M059J (cell line): Measurements from ENCODE around the gene ZC3HAV1L. TPM values are rescaled to one million over a fixed set of nuclear protein-coding genes. Genes with fewer than 3 reads are reported as not detected.
"Not testable (repeated sequence)": the region's sequence is repeated elsewhere in the genome, so short reads cannot be mapped to it uniquely, and the experiment has no call there.

Experiments
- DNase-seq: peaks from one replicate; pipeline ENCODE4 v3.0.0-alpha.2; 2012; ENCODE audit warnings: low read depth
- total RNA-seq: library from RNA; depleted of rRNA; stranded (reverse); fragments of >200 nt; shearing (Covaris generic); gene quantifications from 2 replicates; pipeline ENCODE4 v1.2.3, GENCODE V29; 2014

ZC3HAV1L gene
- total RNA-seq, 1 experiment from 2014 or later: 4.6 TPM

- peak; percentile 42 for DNase-seq
Observed at GRCh38 chr7:139054101-139054500, 18.3 kb upstream of the ZC3HAV1L start.

GRCh38 chr7:139051655-139052054 is 15.8 kb upstream of the ZC3HAV1L start:
- no peak for DNase-seq

DNA sequence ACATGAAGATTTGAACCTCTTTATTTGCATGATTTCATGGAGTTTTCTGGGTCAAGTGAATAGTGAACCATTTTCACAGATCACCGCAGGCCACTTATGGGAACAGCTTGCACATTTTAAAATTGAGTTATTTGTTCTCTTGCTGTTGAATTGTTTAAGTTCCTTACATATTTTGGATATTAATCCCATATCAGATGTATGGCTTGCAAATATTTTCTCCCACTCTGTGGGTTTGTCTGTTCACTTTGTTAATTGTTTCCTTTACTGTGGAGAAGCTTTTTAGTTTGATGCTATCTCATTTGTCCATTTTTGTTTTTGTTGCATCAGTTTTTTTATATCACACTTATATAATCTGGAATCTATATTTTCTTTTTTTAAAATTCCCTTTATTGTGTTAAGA is 14.1 kb upstream of the ZC3HAV1L start:
- no peak for DNase-seq

DNA sequence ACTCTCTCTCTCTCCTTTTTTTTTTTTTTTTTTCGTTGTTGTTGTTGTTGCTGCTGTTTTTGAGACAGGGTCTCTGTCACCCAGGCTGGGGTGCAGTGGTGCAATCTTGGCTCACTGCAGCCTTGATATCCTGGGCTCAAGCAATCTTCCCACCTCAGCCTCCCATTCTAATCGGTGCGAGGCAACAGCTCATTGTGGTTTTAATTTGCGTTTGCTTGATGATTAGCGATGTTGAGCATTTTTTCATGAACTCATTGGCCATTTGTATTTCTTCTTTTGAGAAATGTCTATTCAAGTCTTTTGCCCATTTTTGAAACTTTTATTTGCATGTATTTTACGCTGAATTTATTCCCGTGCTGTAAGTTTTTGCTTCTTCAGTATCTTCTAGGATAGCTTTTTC is 13.3 kb upstream of the ZC3HAV1L start:
- DNase-seq: no peak

GRCh38 chr7:139047970-139048369 is 12.1 kb upstream of the ZC3HAV1L start:
- DNase-seq: no peak

DNA sequence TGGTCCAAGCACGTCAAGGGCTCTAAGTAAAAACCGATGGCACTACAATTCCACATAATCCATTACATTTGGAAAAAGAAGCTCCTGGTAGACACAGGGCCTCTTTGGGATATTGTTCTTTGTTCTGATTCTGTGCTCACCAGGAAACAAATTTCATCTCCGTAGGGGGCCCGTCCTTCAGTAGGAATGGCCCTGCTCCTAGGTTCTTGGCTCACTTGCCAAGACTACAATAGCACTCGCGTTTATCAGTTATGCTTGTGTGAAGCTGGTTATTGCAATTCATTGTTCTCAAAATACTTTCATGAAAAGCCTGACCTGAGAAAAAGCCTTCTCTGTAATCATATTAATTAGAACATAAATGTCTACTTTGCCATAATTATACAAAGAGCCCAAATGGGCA is 10.3 kb upstream of the ZC3HAV1L start:
- no peak for DNase-seq

DNA sequence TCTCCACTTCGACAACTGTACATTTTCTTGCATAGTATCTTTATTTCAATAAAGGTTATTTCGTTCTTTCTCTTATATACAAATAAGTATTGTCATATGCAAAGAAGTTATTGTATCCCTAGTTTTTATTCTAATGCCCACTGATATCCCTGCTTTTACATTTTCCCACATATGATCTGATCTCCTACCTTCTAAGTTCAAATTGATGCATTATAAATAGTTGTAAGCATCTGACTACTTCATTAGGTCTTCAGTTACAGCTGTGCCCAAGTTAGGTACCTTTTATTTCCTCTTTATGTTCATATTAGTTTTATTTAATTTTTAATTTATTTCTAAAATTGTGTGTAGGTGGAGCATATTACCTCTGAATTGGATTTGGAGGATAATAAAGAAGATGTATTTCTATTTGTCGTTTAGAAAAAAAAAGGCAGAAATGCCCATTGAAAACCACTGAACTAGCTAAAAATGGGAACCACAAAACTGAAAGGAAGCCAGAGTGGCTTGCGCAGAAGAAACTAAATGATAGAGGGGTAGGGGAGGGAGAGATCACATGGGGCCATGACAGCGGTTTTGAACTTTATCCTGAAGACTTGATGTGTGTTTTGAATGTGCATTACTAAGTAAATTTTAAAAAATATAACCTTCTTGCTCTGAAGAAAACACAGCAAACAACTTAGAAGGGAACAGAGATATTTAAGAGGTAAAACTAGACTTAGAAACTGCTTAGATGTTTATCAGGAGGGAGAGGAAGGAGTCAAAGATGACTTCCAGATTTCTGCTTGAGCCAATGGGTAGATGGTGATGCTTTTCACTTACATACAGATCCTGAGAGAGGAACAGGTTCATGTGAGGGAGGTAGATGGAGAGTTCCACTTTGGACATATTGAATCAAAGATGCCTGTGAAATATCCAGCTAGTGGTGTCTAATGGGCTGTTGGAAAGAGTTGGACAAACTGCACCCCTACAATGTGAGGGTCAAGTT is 9.3 kb upstream of the ZC3HAV1L start:
- DNase-seq: no peak

DNA sequence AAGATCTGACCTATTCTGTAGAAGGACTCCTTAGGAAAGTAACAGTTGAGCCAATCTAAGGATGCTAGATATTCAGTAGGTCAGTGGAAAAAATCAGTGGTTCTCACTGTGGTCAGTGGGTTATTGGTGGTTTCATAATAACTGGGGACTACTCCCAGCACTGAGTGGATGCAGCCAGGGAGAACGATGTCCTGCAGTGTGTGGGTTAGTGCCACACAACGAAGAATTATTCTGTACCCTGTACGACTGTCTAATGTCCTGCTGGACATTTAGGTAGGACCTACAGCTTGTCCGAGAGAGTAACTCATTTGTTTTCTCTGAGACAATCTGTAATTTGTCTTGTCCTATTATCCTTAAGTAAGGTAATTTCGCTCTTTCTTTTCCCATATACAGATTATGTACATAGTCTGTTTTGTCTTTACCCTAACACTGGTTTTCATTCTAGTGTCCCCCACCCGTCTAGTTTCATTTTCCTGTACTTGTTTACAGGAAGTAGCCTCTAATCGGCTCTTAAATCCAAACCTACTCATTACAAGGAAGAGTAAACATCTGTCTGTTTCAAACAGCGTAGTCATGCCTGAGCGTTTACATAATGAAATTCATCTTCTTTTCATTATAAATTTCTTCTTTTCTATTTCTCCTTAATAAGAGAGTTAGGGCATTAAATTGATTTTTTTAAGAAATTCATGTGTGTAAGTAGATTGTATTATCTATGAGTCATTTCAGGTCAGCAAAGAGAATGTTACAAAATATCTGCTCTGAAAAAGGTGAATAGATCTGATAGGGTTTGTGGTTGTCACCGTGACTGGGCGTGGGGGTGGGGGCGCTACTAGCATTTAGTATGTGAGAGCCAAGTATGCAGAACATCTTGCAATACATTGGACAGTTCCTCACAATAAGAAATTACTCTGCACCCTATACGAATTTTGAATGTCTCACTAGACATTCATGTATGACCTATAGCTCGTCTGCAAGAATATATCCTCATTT is 8.3 kb upstream of the ZC3HAV1L start:
- DNase-seq: no peak

- peak; percentile 33 for DNase-seq
Observed at GRCh38 chr7:139041378-139042085, 5.7 kb upstream of the ZC3HAV1L start.

GRCh38 chr7:139038691-139039090 is 2.8 kb upstream of the ZC3HAV1L start:
- no peak for DNase-seq

- DNase-seq: no peak
Observed at GRCh38 chr7:139036901-139037300, 1.1 kb upstream of the ZC3HAV1L start.

DNA sequence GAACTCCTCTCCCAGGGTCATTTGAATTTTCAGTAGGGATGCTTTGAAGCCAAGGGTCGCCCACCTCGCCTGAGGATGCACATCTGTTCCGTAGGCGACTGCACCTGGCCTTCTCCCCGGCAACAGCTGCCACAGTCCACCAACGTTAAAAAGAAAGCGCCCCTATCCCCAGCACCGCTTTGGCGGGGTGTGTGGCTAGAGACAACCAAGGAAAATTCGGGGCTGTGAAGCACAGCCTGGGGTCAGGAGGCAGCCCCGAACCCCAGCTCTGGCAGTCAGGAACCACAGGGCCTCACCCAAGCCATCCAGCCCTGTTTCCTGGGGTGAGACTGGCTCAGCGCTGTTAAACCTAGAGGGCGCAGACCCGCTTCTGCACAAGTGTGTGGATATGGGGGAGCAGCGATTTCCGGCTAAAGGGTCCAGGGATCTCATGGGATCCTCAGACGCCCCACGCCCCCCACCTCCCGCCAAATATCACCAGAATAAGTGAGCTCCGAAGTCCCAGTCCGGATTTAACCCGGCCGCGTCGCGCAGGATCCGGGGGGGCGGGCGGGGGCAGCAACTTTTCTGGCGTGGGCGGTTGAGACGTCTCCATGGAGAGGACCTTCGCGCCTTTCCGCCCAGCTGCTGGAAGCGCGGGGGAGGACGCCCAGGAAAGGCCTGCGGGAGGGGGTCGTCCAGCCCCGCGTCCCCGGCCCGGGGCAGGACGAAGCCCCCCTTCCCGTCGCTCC is 822 bp downstream of the ZC3HAV1L start:
- DNase-seq: no peak

- DNase-seq: peak; percentile 51
Observed at GRCh38 chr7:139034336-139034735, 1.5 kb downstream of the ZC3HAV1L start.

DNA sequence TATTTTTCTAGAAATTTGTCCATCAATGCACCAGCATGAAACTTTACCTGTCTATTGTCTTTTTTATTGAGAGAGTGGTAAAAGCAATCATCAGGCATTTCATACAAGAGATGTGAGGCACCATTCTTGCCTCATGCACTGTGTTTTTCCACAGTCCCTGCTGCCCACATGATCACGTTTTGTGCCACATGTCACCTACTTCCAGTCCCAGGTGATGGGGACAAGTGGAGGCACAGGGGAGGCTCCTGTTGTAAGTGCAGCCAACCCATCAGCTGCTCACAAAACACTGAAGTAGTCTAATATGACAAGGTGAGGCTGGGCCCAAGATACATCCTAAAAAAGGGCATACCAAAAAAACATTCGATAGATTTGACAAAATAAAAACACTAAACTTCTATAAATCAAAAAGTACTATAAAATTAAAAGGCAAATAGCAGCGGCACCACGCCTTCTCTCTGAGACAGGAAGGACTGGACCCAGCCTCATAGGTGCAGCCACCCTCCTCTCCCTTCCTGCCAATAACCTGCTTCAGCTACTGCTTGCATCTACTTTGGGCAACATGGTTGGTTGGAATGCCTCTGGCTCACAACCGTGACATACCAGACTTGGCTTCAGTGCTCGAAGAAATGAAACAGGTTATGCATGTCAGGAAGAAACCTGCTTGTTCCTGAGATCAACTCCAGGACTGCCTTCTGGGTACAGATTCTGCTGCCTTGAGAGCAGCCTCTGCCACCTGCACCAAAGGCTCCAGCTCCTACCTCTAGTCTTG is 2.3 kb downstream of the ZC3HAV1L start:
- no peak for DNase-seq

DNA sequence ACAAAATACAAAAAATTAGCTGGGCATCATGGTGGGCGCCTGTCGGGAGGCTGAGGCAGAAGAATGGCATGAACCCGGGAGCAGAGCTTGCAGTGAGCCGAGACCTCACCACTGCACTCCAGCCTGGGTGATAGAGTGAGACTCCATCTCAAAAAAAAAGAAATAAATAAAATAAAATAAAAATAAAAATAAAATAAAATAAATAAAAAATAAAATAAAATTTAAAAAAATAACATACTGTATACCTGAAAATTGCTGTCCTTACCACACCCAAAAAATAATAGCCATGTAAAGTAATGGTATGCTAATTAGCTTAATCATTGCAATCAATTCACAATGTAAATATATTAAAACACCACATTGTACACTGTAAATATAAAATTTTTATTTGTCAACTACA is 3.4 kb downstream of the ZC3HAV1L start:
- DNase-seq: no peak

GRCh38 chr7:139029353-139029752 is 6.5 kb downstream of the ZC3HAV1L start:
- no peak for DNase-seq

DNA sequence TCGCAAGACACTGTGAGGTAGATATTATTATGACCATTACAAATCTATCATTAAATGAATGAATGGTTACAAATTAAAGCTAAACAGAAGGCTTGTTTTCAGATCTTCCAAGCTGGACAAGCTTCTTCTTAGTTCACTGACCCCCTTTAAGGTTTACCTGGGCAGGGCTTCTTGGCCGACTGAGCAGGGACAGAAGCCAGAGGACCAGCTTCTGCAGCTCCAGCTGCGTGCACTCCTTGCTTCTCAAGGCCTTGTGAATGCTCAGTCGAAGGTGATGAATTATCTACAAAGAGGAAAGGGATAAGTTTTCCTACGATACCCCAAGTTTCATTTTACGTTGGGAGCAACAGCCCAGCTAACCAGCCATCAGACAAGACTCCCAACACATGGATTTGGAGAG is 9.3 kb downstream of the ZC3HAV1L start:
- no peak for DNase-seq

GRCh38 chr7:139025861-139026260 is 10.0 kb downstream of the ZC3HAV1L start:
- not testable (repeated sequence) for DNase-seq

GRCh38 chr7:139023076-139023475 is 12.8 kb downstream of the ZC3HAV1L start:
- DNase-seq: no peak

- no peak for DNase-seq
Observed at GRCh38 chr7:139022286-139022685, 13.6 kb downstream of the ZC3HAV1L start.
